HEK293T (cell line): Measurements from ENCODE around the gene C2CD2.

Source experiments
- CTCF ChIA-PET: fragments of 350-600 bp; formaldehyde crosslinking; extraction: SDS; loops from one replicate; lab custom pipeline; 2021; ENCODE audit warnings: antibody characterized with exemption, inconsistent platforms; lab: Yijun Ruan, JAX
- POLR2A ChIA-PET: fragments of 350-600 bp; formaldehyde crosslinking; extraction: SDS; loops from one replicate; lab custom pipeline; 2020; ENCODE audit warnings: antibody characterized with exemption, inconsistent platforms; lab: Yijun Ruan, JAX
- DNase-seq: peaks from one replicate; pipeline ENCODE4 v3.0.0; 2012; ENCODE audit warnings: mixed read lengths; ENCODE audit errors: extremely low spot score
- ARNT ChIP-seq: fragments of 450-650 bp; IDR thresholded peaks from 2 replicates; pipeline ENCODE4 v1.6.1; 2017; ENCODE audit warnings: mild to moderate bottlenecking
- BHLHE40 ChIP-seq: fragments of 450-650 bp; IDR thresholded peaks from 2 replicates; pipeline ENCODE4 v1.6.1; 2016; ENCODE audit warnings: mild to moderate bottlenecking, moderate library complexity, borderline replicate concordance
- CTBP1 ChIP-seq: fragments of 450-650 bp; IDR thresholded peaks from 2 replicates; pipeline ENCODE4 v1.6.1; 2016; ENCODE audit warnings: borderline replicate concordance
- ELF4 ChIP-seq: fragments of 450-650 bp; IDR thresholded peaks from 2 replicates; pipeline ENCODE4 v1.6.1; 2017; ENCODE audit warnings: antibody characterized with exemption
- FOXA1 ChIP-seq: fragments of 450-650 bp; IDR thresholded peaks from 2 replicates; pipeline ENCODE4 v1.6.1; 2016; ENCODE audit warnings: mild to moderate bottlenecking
- FOXK2 ChIP-seq: fragments of 450-650 bp; IDR thresholded peaks from 2 replicates; pipeline ENCODE4 v1.6.1; 2016; ENCODE audit warnings: mild to moderate bottlenecking
- FOXM1 ChIP-seq: fragments of 450-650 bp; IDR thresholded peaks from 2 replicates; pipeline ENCODE4 v1.6.1; 2017; ENCODE audit warnings: mild to moderate bottlenecking, borderline replicate concordance
- HDGF ChIP-seq: fragments of 450-650 bp; IDR thresholded peaks from 2 replicates; pipeline ENCODE4 v1.6.1; 2017; ENCODE audit warnings: antibody characterized with exemption, borderline replicate concordance
- L3MBTL2 ChIP-seq: fragments of 450-650 bp; conservative IDR thresholded peaks from 2 replicates; pipeline ENCODE4 v1.6.1; 2016; ENCODE audit warnings: mild to moderate bottlenecking
- LEF1 ChIP-seq: fragments of 450-650 bp; IDR thresholded peaks from 2 replicates; pipeline ENCODE4 v1.6.1; 2017; ENCODE audit warnings: mild to moderate bottlenecking, borderline replicate concordance
- NFRKB ChIP-seq: fragments of 450-650 bp; IDR thresholded peaks from 2 replicates; pipeline ENCODE4 v1.6.1; 2016; ENCODE audit warnings: mild to moderate bottlenecking, moderate library complexity
- PKNOX1 ChIP-seq: fragments of 450-650 bp; IDR thresholded peaks from 2 replicates; pipeline ENCODE4 v1.6.1; 2016
- SP1 ChIP-seq: fragments of 450-650 bp; IDR thresholded peaks from 2 replicates; pipeline ENCODE4 v1.6.1; 2017
- SUZ12 ChIP-seq: fragments of 450-650 bp; IDR thresholded peaks from 2 replicates; pipeline ENCODE4 v1.6.1; 2016; ENCODE audit warnings: mild to moderate bottlenecking
- TARDBP ChIP-seq: fragments of 450-650 bp; IDR thresholded peaks from 2 replicates; pipeline ENCODE4 v1.6.1; 2016
- ZNF384 ChIP-seq: fragments of 450-650 bp; IDR thresholded peaks from 2 replicates; pipeline ENCODE4 v1.6.1; 2016

Gene C2CD2

GRCh38 chr21:41901099-41901498 lies 52.7 kb downstream of the C2CD2 start:
- ChIA-PET CTCF (no interaction called here), POLR2A (no interaction called here)
- TF ChIP-seq FOXA1 (no peak), ZNF384 (no peak), ELF4 (no peak), SUZ12 (no peak), NFRKB (no peak), FOXM1 (no peak), TARDBP (no peak), FOXK2 (no peak), CTBP1 (no peak), ARNT (no peak), BHLHE40 (no peak)
- no peak for DNase-seq

GRCh38 chr21:41900401-41900800 lies 53.4 kb downstream of the C2CD2 start:
- no peak for TF ChIP-seq LEF1
- no peak for TF ChIP-seq BHLHE40
- TF ChIP-seq PKNOX1, result no peak
- no peak for TF ChIP-seq NFRKB
- no peak for TF ChIP-seq ZNF384
- TF ChIP-seq HDGF, result no peak
- TF ChIP-seq FOXM1, result no peak
- no peak for TF ChIP-seq FOXA1
- no peak for TF ChIP-seq FOXK2
- no peak for TF ChIP-seq ARNT
- TF ChIP-seq SUZ12, result no peak
- TF ChIP-seq L3MBTL2, result no peak
- TF ChIP-seq CTBP1, result no peak
- TF ChIP-seq ELF4, result no peak
- TF ChIP-seq TARDBP, result no peak
- TF ChIP-seq SP1, result no peak
- POLR2A ChIA-PET, result no interaction called here
- no peak for DNase-seq
- CTCF ChIA-PET, result no interaction called here

- ChIA-PET POLR2A (interaction anchor here (2.0 kb wide), 1 partner anchor 19 kb away, joined by 5 read pairs; no protein-coding TSS in a partner anchor), CTCF (no interaction called here)
- TF ChIP-seq FOXK2, result no peak
- no peak for TF ChIP-seq FOXM1
- TF ChIP-seq LEF1, result no peak
- no peak for TF ChIP-seq ELF4
- no peak for TF ChIP-seq PKNOX1
- TF ChIP-seq SP1, result no peak
- no peak for TF ChIP-seq HDGF
- TF ChIP-seq FOXA1, result no peak
- TF ChIP-seq CTBP1, result no peak
- no peak for TF ChIP-seq TARDBP
- no peak for TF ChIP-seq NFRKB
- no peak for TF ChIP-seq BHLHE40
- TF ChIP-seq L3MBTL2, result no peak
- no peak for TF ChIP-seq ZNF384
- no peak for TF ChIP-seq SUZ12
- no peak for TF ChIP-seq ARNT
- no peak for DNase-seq
Observed at GRCh38 chr21:41899426-41900202, 54.2 kb downstream of the C2CD2 start.

- POLR2A ChIA-PET, result interaction anchor here (2.0 kb wide), 1 partner anchor 19 kb away, joined by 5 read pairs; no protein-coding TSS in a partner anchor
- CTCF ChIA-PET, result no interaction called here
- no peak for DNase-seq
- TF ChIP-seq LEF1 (no peak), BHLHE40 (no peak), FOXM1 (no peak)
Observed at GRCh38 chr21:41898998-41899397, 54.8 kb downstream of the C2CD2 start.

GRCh38 chr21:41897700-41898099 lies 56.1 kb downstream of the C2CD2 start:
- POLR2A ChIA-PET, result interaction anchor here (2.0 kb wide), 1 partner anchor 18 kb away, joined by 5 read pairs; no protein-coding TSS in a partner anchor
- CTCF ChIA-PET, result no interaction called here
- no peak for DNase-seq
- TF ChIP-seq HDGF, result no peak
- no peak for TF ChIP-seq FOXA1
- no peak for TF ChIP-seq PKNOX1
- TF ChIP-seq ZNF384, result no peak
- TF ChIP-seq FOXM1, result no peak
- TF ChIP-seq FOXK2, result no peak
- no peak for TF ChIP-seq L3MBTL2
- no peak for TF ChIP-seq SUZ12
- no peak for TF ChIP-seq BHLHE40
- TF ChIP-seq CTBP1, result no peak
- TF ChIP-seq NFRKB, result no peak
- TF ChIP-seq SP1, result no peak

GRCh38 chr21:41897047-41897669 lies 56.7 kb downstream of the C2CD2 start:
- CTCF ChIA-PET, result no interaction called here
- no peak for DNase-seq
- TF ChIP-seq HDGF, result no peak
- TF ChIP-seq FOXA1, result no peak
- TF ChIP-seq BHLHE40, result no peak
- TF ChIP-seq PKNOX1, result no peak
- TF ChIP-seq LEF1, result no peak
- TF ChIP-seq SP1, result no peak
- TF ChIP-seq TARDBP, result no peak
- no peak for TF ChIP-seq L3MBTL2
- no peak for TF ChIP-seq NFRKB
- TF ChIP-seq FOXM1, result no peak
- no peak for TF ChIP-seq ZNF384
- TF ChIP-seq ELF4, result no peak
- no peak for TF ChIP-seq FOXK2
- TF ChIP-seq CTBP1, result no peak
- POLR2A ChIA-PET, result interaction anchor here (2.0 kb wide), 1 partner anchor 17 kb away, joined by 5 read pairs; no protein-coding TSS in a partner anchor
